T-cell (primary cell): Measurements from ENCODE around the gene SLC22A23. TPM values are rescaled to one million over a fixed set of nuclear protein-coding genes. Genes with fewer than 3 reads are reported as not detected.

ENCODE experiments used
- ATAC-seq, 4 experiments: fragments of 200-7000 bp in 3 of 4; fragments of 150-1000 bp in 1 of 4; cut with Tn5 transposase; replicated peaks in 1 of 4; 1 replicate in 3 of 4; 2 replicates in 1 of 4; pipeline ENCODE4 v1.10.0; 2021; ENCODE audit warnings: moderate library complexity in 3 of 4, mild to moderate bottlenecking in 2 of 4, moderate number of reproducible peaks in 1 of 4
- CTCF ChIA-PET, 2 donors: fragments of 300-600 bp; sonication (Branson Sonifier 250); formaldehyde crosslinking; loops; one replicate each; lab custom pipeline; 2022; ENCODE audit warnings: antibody characterized with exemption in 2 of 2; lab: Charles Lee
- POLR2A ChIA-PET, 2 donors: fragments of 300-600 bp; sonication (Branson Sonifier 250); formaldehyde crosslinking; loops; one replicate each; lab custom pipeline; 2022; ENCODE audit warnings: antibody characterized with exemption in 2 of 2; lab: Charles Lee
- DNase-seq, 35 experiments: peaks; one replicate each; pipeline versions ENCODE4 v3.0.0 to v3.0.0-alpha.2; 2013 to 2023
- H3K27ac ChIP-seq: one replicate; pipeline ENCODE4 v1.5.1; 2013; ENCODE audit warnings: low read length
- H3K27me3 ChIP-seq, 2 experiments: replicated peaks in 1 of 2; 1 replicate in 1 of 2; 2 replicates in 1 of 2; pipeline versions ENCODE4 v1.6.1 to v1.7.0; 2013; ENCODE audit warnings: low read length in 1 of 2, mixed read lengths in 1 of 2; ENCODE audit not compliant: control insufficient read depth in 2 of 2, insufficient read depth in 2 of 2; ENCODE audit errors: extremely low read depth in 1 of 2
- H3K36me3 ChIP-seq, 2 donors: 1 replicate in 1 of 2; 2 replicates in 1 of 2; pipeline versions ENCODE4 v1.6.1 to v1.7.0; 2013; ENCODE audit warnings: low read length in 1 of 2; ENCODE audit not compliant: control insufficient read depth in 2 of 2, insufficient read depth in 1 of 2; ENCODE audit errors: extremely low read depth in 1 of 2
- H3K4me1 ChIP-seq, 2 experiments: 1 replicate in 1 of 2; 2 replicates in 1 of 2; pipeline versions ENCODE4 v1.6.1 to v1.7.0; 2013; ENCODE audit warnings: low read length in 2 of 2, mixed read lengths in 1 of 2; ENCODE audit not compliant: insufficient read depth in 2 of 2, control insufficient read depth in 1 of 2; ENCODE audit errors: extremely low read depth in 1 of 2
- H3K4me3 ChIP-seq, 2 donors: 1 replicate in 1 of 2; 2 replicates in 1 of 2; pipeline versions ENCODE4 v1.5.1 to v1.7.0; 2013; ENCODE audit warnings: mild to moderate bottlenecking in 2 of 2, low read length in 1 of 2, moderate library complexity in 1 of 2; ENCODE audit not compliant: control insufficient read depth in 1 of 2; ENCODE audit errors: extremely low read depth in 1 of 2
- H3K9me3 ChIP-seq: 2 replicates; pipeline ENCODE4 v1.7.0; 2013
- H3K27ac Mint-ChIP-seq, 2 donors: one replicate each; pipeline ENCODE4 v1.8.0; 2020 to 2021; ENCODE audit warnings: mild to moderate bottlenecking in 2 of 2, mixed read lengths in 2 of 2
- H3K27me3 Mint-ChIP-seq, 2 donors: one replicate each; pipeline ENCODE4 v1.8.0; 2021 to 2022; ENCODE audit warnings: mixed read lengths in 2 of 2
- H3K36me3 Mint-ChIP-seq: one replicate; pipeline ENCODE4 v1.8.0; 2021; ENCODE audit warnings: mixed read lengths
- H3K4me1 Mint-ChIP-seq, 3 donors: one replicate each; pipeline ENCODE4 v1.8.0; 2020 to 2022; ENCODE audit warnings: mixed read lengths in 3 of 3, mild to moderate bottlenecking in 1 of 3
- H3K4me3 Mint-ChIP-seq, 3 donors: one replicate each; pipeline ENCODE4 v1.8.0; 2020 to 2022; ENCODE audit warnings: mild to moderate bottlenecking in 3 of 3, mixed read lengths in 3 of 3, moderate library complexity in 3 of 3
- H3K9me3 Mint-ChIP-seq, 3 donors: one replicate each; pipeline ENCODE4 v1.8.0; 2020 to 2022; ENCODE audit warnings: mixed read lengths in 3 of 3
- WGBS: methylation state at CpG from one replicate; pipeline ENCODE4 v1.1.5; 2013; ENCODE audit warnings: missing lambda C conversion rate; ENCODE audit not compliant: insufficient coverage; 5-methylcytosine and 5-hydroxymethylcytosine counted together
- total RNA-seq, 35 experiments: library from RNA in 6 of 35; stranded (reverse) in 6 of 35; fragments of 120-200 nt in 1 of 35; gene quantifications; one replicate each; pipeline versions ENCODE4 v1.2.1 to v1.2.4 and lab custom pipeline; 2013 to 2026

SLC22A23 gene
- total RNA-seq, 5 donors from 2014 or later (not counting 1 experiment from before 2014, with no cell fraction given), result 6.2 to 14.8 (median 12.1) TPM

- no peak overlapping the region for H3K4me3 Mint-ChIP-seq
These were observed 149.4 kb downstream of the SLC22A23 start for GRCh38 chr6:3307436-3307835.

GRCh38 chr6:3306848-3307247 lies 150.0 kb downstream of the SLC22A23 start:
- POLR2A ChIA-PET, result no interaction called here
- H3K4me1 Mint-ChIP-seq, result no peaks in the 10 kb centered on the region
- no peak for ATAC-seq

More at GRCh38 chr6:3307436-3307835, 149.4 kb downstream of the SLC22A23 start:
- Histone ChIP-seq H3K4me3 (no peak overlapping the region), H3K27ac (no peak overlapping the region), H3K4me1 (no peaks in the 10 kb centered on the region), H3K27me3 (peaks cover 0 to 18% of the 10 kb centered on the region in 2 experiments), H3K36me3 (peaks cover 0 to 2% of the 10 kb centered on the region in 2 donors), H3K9me3 (no peaks in the 10 kb centered on the region)
- ATAC-seq (no peak), DNase-seq (no peak)
- Mint-ChIP-seq H3K36me3 (peaks cover 17% of the 10 kb centered on the region), H3K4me1 (no peaks in the 10 kb centered on the region), H3K27ac (no peak overlapping the region), H3K27me3 (peaks cover 0 to 5% of the 10 kb centered on the region in 2 donors), H3K9me3 (peaks cover 0 to 5% (median 0%) of the 10 kb centered on the region in 3 donors)
- CTCF ChIA-PET, result no interaction called here
- POLR2A ChIA-PET, result no interaction called here
- WGBS, result 92% methylated on average over 8 of the region's 12 CpGs

GRCh38 chr6:3305831-3306230 lies 151.0 kb downstream of the SLC22A23 start:
- Mint-ChIP-seq H3K27me3 (peaks cover 0 to 8% of the 10 kb centered on the region in 2 donors), H3K9me3 (peaks cover 0 to 5% (median 0%) of the 10 kb centered on the region in 3 donors), H3K36me3 (peaks cover 17% of the 10 kb centered on the region), H3K27ac (no peak overlapping the region), H3K4me3 (no peak overlapping the region), H3K4me1 (no peaks in the 10 kb centered on the region)
- no CpG with 5 or more reads among the region's 3 CpGs for whole genome bisulfite sequencing
- no peaks in the 10 kb centered on the region for H3K4me1 ChIP-seq
- H3K36me3 ChIP-seq, result peaks cover 0 to 2% of the 10 kb centered on the region in 2 donors
- POLR2A ChIA-PET, result no interaction called here
- H3K27me3 ChIP-seq, result peaks cover 0 to 18% of the 10 kb centered on the region in 2 experiments
- no peaks in the 10 kb centered on the region for H3K9me3 ChIP-seq
- no peak overlapping the region for H3K27ac ChIP-seq
- H3K4me3 ChIP-seq, result no peak overlapping the region
- CTCF ChIA-PET, result no interaction called here
- no peak for DNase-seq
- no peak for ATAC-seq

More at GRCh38 chr6:3306848-3307247, 150.0 kb downstream of the SLC22A23 start:
- Histone ChIP-seq H3K27me3 (peaks cover 0 to 18% of the 10 kb centered on the region in 2 experiments), H3K36me3 (peaks cover 0 to 2% of the 10 kb centered on the region in 2 donors), H3K4me3 (no peak overlapping the region), H3K27ac (no peak overlapping the region), H3K4me1 (no peaks in the 10 kb centered on the region), H3K9me3 (no peaks in the 10 kb centered on the region)
- CTCF ChIA-PET, result no interaction called here
- Mint-ChIP-seq H3K9me3 (peaks cover 0 to 5% (median 0%) of the 10 kb centered on the region in 3 donors), H3K36me3 (peaks cover 17% of the 10 kb centered on the region), H3K4me3 (no peak overlapping the region), H3K27me3 (peaks cover 0 to 5% of the 10 kb centered on the region in 2 donors), H3K27ac (no peak overlapping the region)
- DNase-seq, result no peak
- 93% methylated on average over 8 of the region's 10 CpGs for WGBS

GRCh38 chr6:3305216-3305565 lies 151.7 kb downstream of the SLC22A23 start:
- no peaks in the 10 kb centered on the region for H3K4me1 ChIP-seq
- H3K27ac ChIP-seq, result no peak overlapping the region
- POLR2A ChIA-PET, result no interaction called here
- H3K36me3 ChIP-seq, result peaks cover 0 to 2% of the 10 kb centered on the region in 2 donors
- no peaks in the 10 kb centered on the region for H3K9me3 ChIP-seq
- peaks cover 0 to 18% of the 10 kb centered on the region in 2 experiments for H3K27me3 ChIP-seq
- H3K4me3 ChIP-seq, result no peak overlapping the region
- DNase-seq (no peak), ATAC-seq (no peak)
- Mint-ChIP-seq H3K27ac (no peak overlapping the region), H3K4me1 (no peaks in the 10 kb centered on the region), H3K27me3 (peaks cover 0 to 8% of the 10 kb centered on the region in 2 donors), H3K4me3 (no peak overlapping the region), H3K9me3 (peaks cover 0 to 5% (median 0%) of the 10 kb centered on the region in 3 donors), H3K36me3 (peaks cover 17% of the 10 kb centered on the region)
- CTCF ChIA-PET, result no interaction called here
- WGBS, result 98% methylated on average over 8 of the region's 8 CpGs

GRCh38 chr6:3304500-3305215 lies 152.2 kb downstream of the SLC22A23 start:
- Histone ChIP-seq H3K4me1 (no peaks in the 10 kb centered on the region), H3K9me3 (no peaks in the 10 kb centered on the region), H3K27ac (no peak overlapping the region), H3K27me3 (peaks cover 0 to 17% of the 10 kb centered on the region in 2 experiments), H3K4me3 (no peak overlapping the region), H3K36me3 (peaks cover 0 to 2% of the 10 kb centered on the region in 2 donors)
- ATAC-seq (no peak), DNase-seq (no peak)
- H3K4me3 Mint-ChIP-seq, result no peak overlapping the region
- peaks cover 17% of the 10 kb centered on the region for H3K36me3 Mint-ChIP-seq
- 84% methylated on average over 11 of the region's 16 CpGs for WGBS
- H3K27me3 Mint-ChIP-seq, result peaks cover 0 to 8% of the 10 kb centered on the region in 2 donors
- POLR2A ChIA-PET, result interaction anchor here in 1 of 2 donors (0.6 kb wide), 1 partner anchor 15 kb away, joined by 5 read pairs; no protein-coding TSS in a partner anchor
- no peak overlapping the region for H3K27ac Mint-ChIP-seq
- CTCF ChIA-PET, result no interaction called here
- H3K9me3 Mint-ChIP-seq, result peaks cover 0 to 5% (median 0%) of the 10 kb centered on the region in 3 donors
- no peaks in the 10 kb centered on the region for H3K4me1 Mint-ChIP-seq

- CTCF ChIA-PET, result no interaction called here
- POLR2A ChIA-PET, result interaction anchor here in 1 of 2 donors (0.6 kb wide), 1 partner anchor 14 kb away, joined by 5 read pairs; no protein-coding TSS in a partner anchor
- Histone ChIP-seq H3K27me3 (peaks cover 0 to 12% of the 10 kb centered on the region in 2 experiments), H3K4me1 (no peaks in the 10 kb centered on the region), H3K9me3 (no peaks in the 10 kb centered on the region), H3K4me3 (no peak overlapping the region), H3K27ac (no peak overlapping the region), H3K36me3 (no peaks in the 10 kb centered on the region)
- H3K4me3 Mint-ChIP-seq, result no peak overlapping the region
- peaks cover 0 to 5% (median 0%) of the 10 kb centered on the region in 3 donors for H3K9me3 Mint-ChIP-seq
- no peaks in the 10 kb centered on the region for H3K4me1 Mint-ChIP-seq
- H3K27me3 Mint-ChIP-seq, result peaks cover 0 to 8% of the 10 kb centered on the region in 2 donors
- DNase-seq (no peak), ATAC-seq (no peak)
- no peak overlapping the region for H3K27ac Mint-ChIP-seq
- WGBS, result 100% methylated on average over 1 of the region's 3 CpGs
- H3K36me3 Mint-ChIP-seq, result peaks cover 17% of the 10 kb centered on the region
These were observed 152.9 kb downstream of the SLC22A23 start for GRCh38 chr6:3303795-3304411.
